Measurements from ENCODE around the gene P3H2. TPM values are rescaled to one million over a fixed set of nuclear protein-coding genes. Genes with fewer than 3 reads are reported as not detected.

Gene P3H2
- total RNA-seq, 2 donors from 2014 or later, result 14.6 to 22.2 TPM

DNA sequence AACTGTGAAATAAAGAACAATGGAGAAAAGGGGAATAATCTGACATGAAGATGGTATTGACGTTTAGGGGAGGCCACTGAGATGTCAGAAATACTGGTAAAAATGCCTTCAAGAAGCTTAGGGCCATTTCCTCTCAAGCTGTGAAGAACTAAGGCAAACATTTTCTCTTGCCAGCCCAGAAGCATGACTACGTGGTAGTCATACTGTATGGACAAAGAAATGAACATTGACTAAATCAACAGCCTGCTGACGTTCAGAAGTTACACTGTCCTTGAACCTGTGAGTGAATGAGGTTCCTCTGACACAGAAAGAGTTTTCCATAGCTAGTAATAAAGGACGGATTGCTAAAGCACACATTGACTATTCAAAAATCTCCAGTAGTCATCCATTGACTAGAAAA is 121.0 kb downstream of the P3H2 start:
- no peaks in the 10 kb centered on the region for H3K36me3 ChIP-seq
- intact Hi-C loops (cut with DNase I), result no loop called here
- DNase-seq, result no peak
- no peak overlapping the region for H3K4me3 ChIP-seq
- no peak overlapping the region for H3K9ac ChIP-seq (ENCODE audit: low read depth in 2 of 2, low read length in 2 of 2)
- TF ChIP-seq, protein P1, sequence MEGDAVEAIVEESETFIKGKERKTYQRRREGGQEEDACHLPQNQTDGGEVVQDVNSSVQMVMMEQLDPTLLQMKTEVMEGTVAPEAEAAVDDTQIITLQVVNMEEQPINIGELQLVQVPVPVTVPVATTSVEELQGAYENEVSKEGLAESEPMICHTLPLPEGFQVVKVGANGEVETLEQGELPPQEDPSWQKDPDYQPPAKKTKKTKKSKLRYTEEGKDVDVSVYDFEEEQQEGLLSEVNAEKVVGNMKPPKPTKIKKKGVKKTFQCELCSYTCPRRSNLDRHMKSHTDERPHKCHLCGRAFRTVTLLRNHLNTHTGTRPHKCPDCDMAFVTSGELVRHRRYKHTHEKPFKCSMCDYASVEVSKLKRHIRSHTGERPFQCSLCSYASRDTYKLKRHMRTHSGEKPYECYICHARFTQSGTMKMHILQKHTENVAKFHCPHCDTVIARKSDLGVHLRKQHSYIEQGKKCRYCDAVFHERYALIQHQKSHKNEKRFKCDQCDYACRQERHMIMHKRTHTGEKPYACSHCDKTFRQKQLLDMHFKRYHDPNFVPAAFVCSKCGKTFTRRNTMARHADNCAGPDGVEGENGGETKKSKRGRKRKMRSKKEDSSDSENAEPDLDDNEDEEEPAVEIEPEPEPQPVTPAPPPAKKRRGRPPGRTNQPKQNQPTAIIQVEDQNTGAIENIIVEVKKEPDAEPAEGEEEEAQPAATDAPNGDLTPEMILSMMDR (IDR thresholded peaks at IDR 0.05), result no peak
- H3K9me3 ChIP-seq, result no peaks in the 10 kb centered on the region
- no peaks in the 10 kb centered on the region for H3K4me1 ChIP-seq
- no peaks in the 10 kb centered on the region for H3K27me3 ChIP-seq
- H3K27ac ChIP-seq, result no peak overlapping the region

DNA sequence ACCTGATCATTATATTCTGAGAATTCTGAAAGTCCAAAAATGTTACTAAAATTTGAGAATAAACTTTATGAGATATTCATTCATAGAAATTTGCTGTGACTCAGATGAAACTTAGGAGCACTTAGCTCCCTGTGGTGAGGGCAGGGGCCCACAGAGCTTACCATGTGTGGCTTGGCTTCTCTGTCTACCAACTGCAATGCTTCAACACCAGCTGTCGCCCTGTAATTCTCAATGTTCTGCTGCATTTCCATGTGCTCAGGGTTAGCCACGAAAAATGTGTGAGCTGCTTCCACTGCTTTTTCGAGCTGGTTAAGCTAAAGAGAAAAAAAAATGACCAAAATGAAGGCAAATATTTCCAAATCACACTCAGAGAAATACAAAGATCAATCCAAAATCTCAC is 125.6 kb downstream of the P3H2 start:
- TF ChIP-seq, protein P1 (IDR thresholded peaks at IDR 0.05), result no peak
- Histone ChIP-seq H3K9ac (ENCODE audit: low read depth in 2 of 2, low read length in 2 of 2) (no peak overlapping the region), H3K27me3 (no peaks in the 10 kb centered on the region), H3K4me3 (no peak overlapping the region), H3K4me1 (no peaks in the 10 kb centered on the region), H3K9me3 (no peaks in the 10 kb centered on the region), H3K36me3 (no peaks in the 10 kb centered on the region), H3K27ac (no peak overlapping the region)
- intact Hi-C loops (cut with DNase I), result no loop called here
- no peak for DNase-seq

DNA sequence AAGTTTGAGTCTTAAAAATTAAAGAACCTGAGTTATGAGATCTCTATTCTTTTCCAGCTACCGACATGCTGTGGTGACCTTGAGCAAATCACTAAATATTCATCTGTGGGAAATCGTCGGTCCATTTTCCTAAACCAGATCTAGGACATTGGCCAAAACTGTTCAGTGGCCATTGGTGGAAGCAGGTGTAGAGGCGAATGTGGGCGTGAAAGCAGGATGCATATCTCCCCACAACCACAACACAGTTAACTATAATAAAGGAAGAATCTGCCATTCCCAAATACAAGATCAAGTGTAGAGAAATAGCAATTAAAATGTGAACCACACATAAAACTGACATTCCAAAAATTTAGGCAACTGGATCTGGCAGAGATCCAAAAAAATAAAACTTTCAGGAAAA is 129.9 kb downstream of the P3H2 start:
- Histone ChIP-seq H3K9me3 (no peaks in the 10 kb centered on the region), H3K4me3 (no peak overlapping the region), H3K4me1 (no peaks in the 10 kb centered on the region), H3K27ac (no peak overlapping the region), H3K27me3 (no peaks in the 10 kb centered on the region), H3K36me3 (no peaks in the 10 kb centered on the region), H3K9ac (ENCODE audit: low read depth in 2 of 2, low read length in 2 of 2) (no peak overlapping the region)
- no peak for DNase-seq
- intact Hi-C loops (cut with DNase I), result no loop called here
- TF ChIP-seq, protein P1 (IDR thresholded peaks at IDR 0.05), result no peak

DNA sequence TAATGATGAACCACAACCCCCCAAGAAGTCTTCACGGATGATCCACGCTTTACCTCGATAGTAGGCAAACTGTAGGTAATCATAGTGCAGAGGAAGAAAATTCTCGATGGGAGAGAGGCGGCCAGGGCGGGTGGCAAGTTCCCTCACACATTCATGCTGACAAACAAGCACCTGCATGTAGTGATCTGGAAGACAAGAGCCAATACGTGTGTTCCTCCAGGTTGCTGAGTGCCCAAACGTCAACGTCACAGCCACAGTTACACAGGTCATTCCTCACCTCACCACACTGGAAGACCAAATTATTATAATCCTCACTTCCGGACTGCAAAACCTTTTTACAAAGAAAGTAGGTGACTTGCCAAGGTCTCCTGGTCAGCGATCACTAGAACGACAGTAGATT is 131.8 kb downstream of the P3H2 start:
- Histone ChIP-seq H3K27ac (no peak overlapping the region), H3K9ac (ENCODE audit: low read depth in 2 of 2, low read length in 2 of 2) (no peak overlapping the region), H3K9me3 (no peaks in the 10 kb centered on the region), H3K4me1 (no peaks in the 10 kb centered on the region), H3K4me3 (no peak overlapping the region), H3K27me3 (no peaks in the 10 kb centered on the region), H3K36me3 (no peaks in the 10 kb centered on the region)
- intact Hi-C loops (cut with DNase I), result no loop called here
- TF ChIP-seq, protein P1 (IDR thresholded peaks at IDR 0.05), result no peak
- no peak for DNase-seq

DNA sequence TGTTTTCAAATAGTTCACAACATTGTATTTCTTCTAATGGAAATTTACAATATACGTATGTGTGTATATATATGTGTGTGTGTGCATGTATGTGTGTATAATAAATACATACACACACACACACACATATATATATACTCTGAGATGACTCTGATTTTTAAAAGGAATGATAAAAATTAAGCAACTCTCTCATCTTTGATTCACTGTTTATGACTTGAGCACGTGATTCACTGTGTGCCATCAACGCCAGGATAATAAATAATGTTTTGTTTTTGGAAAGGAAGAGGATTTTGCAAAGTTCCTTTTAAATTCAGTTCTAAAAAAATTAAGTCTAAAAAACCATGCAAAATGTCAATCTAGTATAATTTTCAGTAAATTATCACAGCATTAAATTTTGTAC is 132.4 kb downstream of the P3H2 start:
- H3K9ac ChIP-seq (ENCODE audit: low read depth in 2 of 2, low read length in 2 of 2), result no peak overlapping the region
- intact Hi-C loops (cut with DNase I), result no loop called here
- no peaks in the 10 kb centered on the region for H3K36me3 ChIP-seq
- H3K27me3 ChIP-seq, result no peaks in the 10 kb centered on the region
- TF ChIP-seq, protein P1 (IDR thresholded peaks at IDR 0.05), result no peak
- no peak overlapping the region for H3K27ac ChIP-seq
- no peaks in the 10 kb centered on the region for H3K4me1 ChIP-seq
- no peak overlapping the region for H3K4me3 ChIP-seq
- no peak for DNase-seq
- H3K9me3 ChIP-seq, result no peaks in the 10 kb centered on the region

DNA sequence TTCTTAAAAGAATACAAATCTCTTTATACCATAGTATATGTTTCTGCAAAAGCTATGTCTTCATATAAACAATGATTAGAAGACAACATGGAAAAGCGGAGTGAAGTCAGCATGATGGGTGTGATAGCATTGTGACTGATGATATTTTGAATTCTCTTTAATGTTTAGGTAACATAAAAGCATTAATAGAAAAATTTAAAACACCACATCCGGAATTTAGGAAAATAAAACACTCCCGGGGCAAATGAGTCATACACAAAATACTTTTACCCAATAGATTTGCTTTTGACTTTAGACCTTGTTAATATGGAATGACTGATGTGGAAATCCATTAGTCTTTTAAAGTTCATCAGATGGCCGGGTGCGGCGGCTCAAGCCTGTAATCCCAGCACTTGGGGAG is 134.7 kb downstream of the P3H2 start:
- Histone ChIP-seq H3K4me3 (no peak overlapping the region), H3K36me3 (no peaks in the 10 kb centered on the region), H3K9ac (ENCODE audit: low read depth in 2 of 2, low read length in 2 of 2) (no peak overlapping the region), H3K27me3 (no peaks in the 10 kb centered on the region), H3K27ac (no peak overlapping the region), H3K4me1 (no peaks in the 10 kb centered on the region), H3K9me3 (no peaks in the 10 kb centered on the region)
- TF ChIP-seq, protein P1 (IDR thresholded peaks at IDR 0.05), result no peak
- intact Hi-C loops (cut with DNase I), result no loop called here
- no peak for DNase-seq

Measured in colonic mucosa (tissue), 4 donors.